DND-41 (cell line): ENCODE measurements around the gene ACOXL.

Experiments
- ATAC-seq: fragments of 200-7000 bp; cut with Tn5 transposase; 3 replicates; pipeline ENCODE4 v1.9.1; 2021; ENCODE audit warnings: low read depth; ENCODE audit not compliant: insufficient read depth
- DNase-seq: peaks from one replicate; pipeline ENCODE4 v3.0.0-alpha.2; 2020
- H2AFZ ChIP-seq: 2 replicates; pipeline ENCODE4 v1.6.0; 2012; ENCODE audit warnings: low read depth, low read length
- H3K27ac ChIP-seq: 2 replicates; pipeline ENCODE4 v1.5.1; 2012; ENCODE audit warnings: low read length, inconsistent platforms
- H3K27me3 ChIP-seq: fragments of 200-600 bp; sonication (generic); 2 replicates; pipeline ENCODE4 v1.6.0; 2012; ENCODE audit warnings: low read length, mild to moderate bottlenecking, inconsistent platforms; ENCODE audit not compliant: insufficient read depth, poor library complexity
- H3K36me3 ChIP-seq: 2 replicates; pipeline ENCODE4 v1.5.1; 2012; ENCODE audit warnings: low read length, inconsistent platforms; ENCODE audit not compliant: insufficient read depth
- H3K4me1 ChIP-seq: 2 replicates; pipeline ENCODE4 v1.5.1; 2012; ENCODE audit warnings: mild to moderate bottlenecking, low read length; ENCODE audit not compliant: insufficient read depth
- H3K4me2 ChIP-seq: 2 replicates; pipeline ENCODE4 v1.6.0; 2012; ENCODE audit warnings: mild to moderate bottlenecking, moderate library complexity, low read length, inconsistent platforms; ENCODE audit not compliant: insufficient read depth
- H3K4me3 ChIP-seq, 2 experiments: fragments of 200-600 bp in 1 of 2; shearing (Covaris generic) in 1 of 2; 2 replicates each; pipeline ENCODE4 v1.5.1; 2012 to 2016; ENCODE audit warnings: inconsistent platforms in 2 of 2, low read length in 2 of 2, mild to moderate bottlenecking in 2 of 2, low read depth in 1 of 2, moderate library complexity in 1 of 2
- H3K79me2 ChIP-seq: 2 replicates; pipeline ENCODE4 v1.6.0; 2012; ENCODE audit warnings: low read length, inconsistent platforms; ENCODE audit not compliant: insufficient read depth
- H3K9ac ChIP-seq: 2 replicates; pipeline ENCODE4 v1.6.0; 2012; ENCODE audit warnings: low read depth, mild to moderate bottlenecking, inconsistent platforms, low read length, moderate library complexity
- H3K9me3 ChIP-seq: 2 replicates; pipeline ENCODE4 v1.5.1; 2012; ENCODE audit warnings: low read length, moderate library complexity, mild to moderate bottlenecking, inconsistent platforms; ENCODE audit not compliant: insufficient read depth, severe bottlenecking
- H4K20me1 ChIP-seq: 2 replicates; pipeline ENCODE4 v1.6.0; 2012; ENCODE audit warnings: low read length; ENCODE audit not compliant: insufficient read depth
- CTCF ChIP-seq: IDR thresholded peaks from 2 replicates; pipeline ENCODE4 v1.5.1; 2012; ENCODE audit warnings: borderline replicate concordance, low read length, moderate library complexity, mild to moderate bottlenecking; ENCODE audit not compliant: poor library complexity, severe bottlenecking; ENCODE audit errors: extremely low read depth
- EZH2 ChIP-seq: IDR thresholded peaks from 3 replicates; pipeline ENCODE4 v1.6.1; 2012; ENCODE audit warnings: borderline replicate concordance, low read depth, mild to moderate bottlenecking, moderate library complexity, low read length, inconsistent platforms; ENCODE audit not compliant: severe bottlenecking

The ACOXL gene

DNA sequence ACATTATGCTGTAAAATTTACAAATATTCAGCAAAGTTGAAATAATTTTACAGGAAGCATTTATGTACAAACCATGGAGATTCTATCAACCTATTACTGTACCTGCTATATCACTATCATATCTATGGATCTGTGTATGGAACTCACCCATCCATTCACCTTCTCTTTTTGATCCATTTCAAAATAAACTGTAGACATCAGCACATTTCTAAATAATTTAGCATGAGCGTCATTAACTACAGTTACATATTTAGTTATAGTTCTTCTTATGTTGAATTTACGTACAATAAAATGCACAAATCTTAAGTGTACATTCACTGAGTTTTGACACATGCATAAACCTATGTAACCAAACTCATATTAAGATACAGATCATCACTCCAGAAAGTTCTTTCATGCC, 260.5 kb downstream of the ACOXL start:
- Histone ChIP-seq H4K20me1 (no peaks in the 10 kb centered on the region), H3K27me3 (no peaks in the 10 kb centered on the region), H3K27ac (peak overlapping the region; percentile 71; the same call in 1 of the 2 replicates), H3K36me3 (no peaks in the 10 kb centered on the region), H3K4me2 (no peak overlapping the region), H3K9me3 (peaks cover 6% of the 10 kb centered on the region), H3K79me2 (no peaks in the 10 kb centered on the region), H3K9ac (no peak overlapping the region), H3K4me3 (no peak overlapping the region), H2AFZ (0 out of 2 replicates have a peak overlapping the region, but pooled peaks have one; percentile 2), H3K4me1 (peaks cover 30% of the 10 kb centered on the region)
- TF ChIP-seq EZH2 = no peak
- TF ChIP-seq CTCF = no peak
- no peak for ATAC-seq
- DNase-seq = no peak

GRCh38 chr2:110993557-110994231, 261.3 kb downstream of the ACOXL start:
- peak; percentile 64 for DNase-seq
- ATAC-seq = peak; percentile 90
- H2AFZ ChIP-seq = peak overlapping the region; percentile 60
- no peaks in the 10 kb centered on the region for H4K20me1 ChIP-seq
- H3K27me3 ChIP-seq = no peaks in the 10 kb centered on the region
- H3K9me3 ChIP-seq = peaks cover 6% of the 10 kb centered on the region
- TF ChIP-seq EZH2 (no peak), CTCF (no peak)
- H3K4me3 ChIP-seq = peak overlapping the region in 1 of 2 experiments; percentile 25; a peak in 1 of 4 replicates
- peak overlapping the region; percentile 23; the same call in 1 of the 2 replicates for H3K9ac ChIP-seq
- no peaks in the 10 kb centered on the region for H3K79me2 ChIP-seq
- no peaks in the 10 kb centered on the region for H3K36me3 ChIP-seq
- H3K4me2 ChIP-seq = peak overlapping the region; percentile 56
- H3K4me1 ChIP-seq = peaks cover 30% of the 10 kb centered on the region
- H3K27ac ChIP-seq = peak overlapping the region; percentile 71

DNA sequence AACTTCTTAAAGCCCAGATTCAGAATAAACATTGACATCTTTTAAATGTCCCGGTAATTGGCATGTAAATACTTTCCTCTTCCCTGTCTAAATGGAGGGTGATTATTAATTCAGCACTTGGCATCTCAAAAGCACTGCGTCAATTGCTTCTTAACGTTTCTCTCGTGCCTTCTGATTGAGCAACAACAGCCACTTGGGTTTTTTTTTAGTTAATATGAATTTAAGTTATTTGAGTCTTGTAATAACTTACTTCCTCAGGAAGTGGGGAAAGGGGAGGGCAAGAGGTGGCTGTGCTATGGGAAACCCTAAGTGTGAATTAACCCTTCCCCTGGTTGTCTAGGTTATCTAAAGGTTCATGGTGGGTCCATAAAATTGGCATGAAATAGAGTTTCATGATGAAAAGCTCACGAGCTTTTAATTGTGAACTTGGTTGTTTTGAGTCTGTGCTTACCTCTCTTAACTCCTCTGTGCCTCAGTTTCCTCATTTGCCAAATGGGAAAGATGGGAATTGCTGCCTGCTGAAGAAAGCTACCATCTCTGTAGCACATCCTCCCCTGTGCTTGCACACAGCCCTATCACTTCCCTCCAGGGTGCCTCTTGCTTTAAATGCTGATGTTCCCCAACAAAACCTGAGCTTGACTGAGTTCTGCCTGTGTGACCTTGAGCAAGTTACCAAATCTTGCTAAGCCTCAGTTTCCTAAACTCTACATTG, 262.0 kb downstream of the ACOXL start:
- DNase-seq (peak; percentile 61), ATAC-seq (peak; percentile 80)
- H3K9ac ChIP-seq = peak overlapping the region; percentile 23; the same call in 1 of the 2 replicates
- no peaks in the 10 kb centered on the region for H3K36me3 ChIP-seq
- peaks cover 34% of the 10 kb centered on the region for H3K4me1 ChIP-seq
- peak overlapping the region; percentile 60 for H2AFZ ChIP-seq
- H3K4me2 ChIP-seq = peak overlapping the region; percentile 56
- peaks cover 6% of the 10 kb centered on the region for H3K9me3 ChIP-seq
- H3K4me3 ChIP-seq = peak overlapping the region in 1 of 2 experiments; percentile 25; a peak in 1 of 4 replicates
- H4K20me1 ChIP-seq = no peaks in the 10 kb centered on the region
- H3K79me2 ChIP-seq = no peaks in the 10 kb centered on the region
- TF ChIP-seq CTCF (no peak), EZH2 (no peak)
- no peaks in the 10 kb centered on the region for H3K27me3 ChIP-seq
- peak overlapping the region; percentile 71 for H3K27ac ChIP-seq
